Nephron (organoid): ENCODE results near the gene MAFG.

Experiments
- H3K27ac Mint-ChIP-seq, 3 experiments: 2 replicates each; pipeline ENCODE4 v1.8.0; 2020; ENCODE audit warnings: mixed read lengths in 3 of 3, mild to moderate bottlenecking in 2 of 3, moderate library complexity in 1 of 3
- H3K27me3 Mint-ChIP-seq: 2 replicates; pipeline ENCODE4 v1.8.0; 2021; ENCODE audit warnings: low read depth, mild to moderate bottlenecking, moderate library complexity, mixed read lengths
- H3K36me3 Mint-ChIP-seq: 2 replicates; pipeline ENCODE4 v1.8.0; 2020; ENCODE audit warnings: low read depth, mixed read lengths
- H3K4me1 Mint-ChIP-seq: 2 replicates; pipeline ENCODE4 v1.8.0; 2020; ENCODE audit warnings: mixed read lengths
- H3K4me3 Mint-ChIP-seq, 3 experiments: 2 replicates each; pipeline ENCODE4 v1.8.0; 2020; ENCODE audit warnings: mild to moderate bottlenecking in 3 of 3, mixed read lengths in 3 of 3, moderate library complexity in 2 of 3
- H3K9me3 Mint-ChIP-seq: 2 replicates; pipeline ENCODE4 v1.8.0; 2020; ENCODE audit warnings: mixed read lengths
- TF ChIP-seq, protein P1 (sequence below), 3 experiments: fragments of 200-600 bp; sonication (generic); IDR thresholded peaks; one replicate each; pipeline ENCODE4 v1.5.0; 2021; ENCODE audit warnings: antibody characterized with exemption in 3 of 3; ENCODE audit not compliant: unreplicated experiment in 3 of 3

MAFG gene

DNA sequence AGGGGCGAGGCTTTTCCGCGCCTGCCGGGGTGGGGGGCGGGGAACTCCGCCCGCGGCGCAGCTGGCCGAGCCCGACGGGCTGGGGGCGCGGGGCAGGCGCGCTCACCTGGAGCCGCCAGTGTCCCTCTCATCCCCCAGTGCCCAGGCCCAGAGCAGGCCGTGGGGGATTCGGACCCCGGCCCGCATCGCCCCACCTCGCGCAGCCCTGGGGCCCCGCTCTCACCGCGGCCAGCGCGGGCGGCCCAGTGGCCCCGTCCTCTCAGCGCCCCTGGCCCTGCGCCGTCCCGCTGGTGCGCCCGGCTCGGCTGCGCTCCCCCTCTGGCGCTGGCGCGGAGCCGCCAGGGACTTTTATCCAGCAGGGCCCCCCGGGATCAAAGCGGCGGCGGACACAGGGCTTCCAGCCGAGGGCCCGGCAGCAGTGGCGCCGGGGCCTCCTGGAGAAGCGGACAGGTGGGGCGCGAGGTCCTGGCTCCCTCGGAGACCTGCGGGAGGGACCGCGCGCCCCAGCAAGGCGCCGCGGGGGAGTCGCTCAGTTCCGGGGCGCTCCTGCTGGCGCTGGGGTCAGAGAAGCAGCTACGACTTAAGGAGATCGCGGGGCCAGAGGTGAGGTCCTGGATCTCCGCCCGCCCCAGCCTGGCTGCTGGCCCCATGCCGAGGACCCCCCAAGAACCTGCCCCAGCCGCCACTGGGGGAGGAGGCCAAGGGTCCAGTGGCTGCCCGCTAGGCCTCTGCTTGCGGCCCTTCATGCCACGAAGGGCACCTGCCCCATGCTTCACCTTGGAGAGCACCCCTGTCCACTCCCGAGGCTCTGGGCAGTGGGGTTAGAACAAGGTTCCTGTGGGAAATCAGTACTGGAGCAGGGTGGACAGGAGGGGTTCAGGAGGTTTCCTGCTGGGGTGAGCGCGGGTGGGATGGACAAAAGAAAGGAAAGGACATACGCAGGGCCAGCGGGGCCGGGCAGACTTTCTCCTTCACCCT, 34.3 kb upstream of the MAFG start:
- H3K27ac Mint-ChIP-seq = peak overlapping the region in 1 of 3 experiments; percentile 66
- H3K27me3 Mint-ChIP-seq = peaks cover 60% of the 10 kb centered on the region
- H3K9me3 Mint-ChIP-seq = no peaks in the 10 kb centered on the region
- H3K4me3 Mint-ChIP-seq = peak overlapping the region; percentile 55 to 80 (median 67)
- no peaks in the 10 kb centered on the region for H3K36me3 Mint-ChIP-seq
- TF ChIP-seq, protein P1, sequence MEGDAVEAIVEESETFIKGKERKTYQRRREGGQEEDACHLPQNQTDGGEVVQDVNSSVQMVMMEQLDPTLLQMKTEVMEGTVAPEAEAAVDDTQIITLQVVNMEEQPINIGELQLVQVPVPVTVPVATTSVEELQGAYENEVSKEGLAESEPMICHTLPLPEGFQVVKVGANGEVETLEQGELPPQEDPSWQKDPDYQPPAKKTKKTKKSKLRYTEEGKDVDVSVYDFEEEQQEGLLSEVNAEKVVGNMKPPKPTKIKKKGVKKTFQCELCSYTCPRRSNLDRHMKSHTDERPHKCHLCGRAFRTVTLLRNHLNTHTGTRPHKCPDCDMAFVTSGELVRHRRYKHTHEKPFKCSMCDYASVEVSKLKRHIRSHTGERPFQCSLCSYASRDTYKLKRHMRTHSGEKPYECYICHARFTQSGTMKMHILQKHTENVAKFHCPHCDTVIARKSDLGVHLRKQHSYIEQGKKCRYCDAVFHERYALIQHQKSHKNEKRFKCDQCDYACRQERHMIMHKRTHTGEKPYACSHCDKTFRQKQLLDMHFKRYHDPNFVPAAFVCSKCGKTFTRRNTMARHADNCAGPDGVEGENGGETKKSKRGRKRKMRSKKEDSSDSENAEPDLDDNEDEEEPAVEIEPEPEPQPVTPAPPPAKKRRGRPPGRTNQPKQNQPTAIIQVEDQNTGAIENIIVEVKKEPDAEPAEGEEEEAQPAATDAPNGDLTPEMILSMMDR (IDR thresholded peaks at IDR 0.05; ENCODE audit: unreplicated experiment in 3 of 3) = no peak
- H3K4me1 Mint-ChIP-seq = peaks cover 19% of the 10 kb centered on the region

- Mint-ChIP-seq H3K9me3 (no peaks in the 10 kb centered on the region), H3K4me1 (peaks cover 19% of the 10 kb centered on the region), H3K4me3 (peak within 1 kb of the TSS in 2 of 3 experiments; percentile 44 to 55), H3K27me3 (peaks cover 56% of the 10 kb centered on the region), H3K27ac (no peak within 1 kb of the TSS), H3K36me3 (no peaks in the 10 kb centered on the region)
- TF ChIP-seq, protein P1 (IDR thresholded peaks at IDR 0.05; ENCODE audit: unreplicated experiment in 3 of 3) = peak; percentile 9 to 32 (median 26)
These were observed 33.6 kb upstream of the MAFG start, which contains the start of gene NOTUM for GRCh38 chr17:81961087-81961511. Gene NOTUM, minus strand, starts transcription at chr17:81961187. Its CDS starts 278 bp downstream, at chr17:81960909.

GRCh38 chr17:81960130-81960958, 32.8 kb upstream of the MAFG start:
- Mint-ChIP-seq H3K4me3 (peak overlapping the region in 2 of 3 experiments; percentile 21 to 44), H3K9me3 (no peaks in the 10 kb centered on the region), H3K36me3 (no peaks in the 10 kb centered on the region), H3K27me3 (peaks cover 53% of the 10 kb centered on the region), H3K4me1 (peaks cover 19% of the 10 kb centered on the region), H3K27ac (no peak overlapping the region)
- TF ChIP-seq, protein P1 (IDR thresholded peaks at IDR 0.05; ENCODE audit: unreplicated experiment in 3 of 3) = no peak

GRCh38 chr17:81959362-81960129, 32.0 kb upstream of the MAFG start:
- H3K27ac Mint-ChIP-seq = no peak overlapping the region
- H3K4me1 Mint-ChIP-seq = peaks cover 13% of the 10 kb centered on the region
- H3K4me3 Mint-ChIP-seq = peak overlapping the region in 2 of 3 experiments; percentile 74 to 79
- TF ChIP-seq, protein P1 (IDR thresholded peaks at IDR 0.05; ENCODE audit: unreplicated experiment in 3 of 3) = peak; percentile 74 to 78 (median 76)
- H3K36me3 Mint-ChIP-seq = no peaks in the 10 kb centered on the region
- H3K9me3 Mint-ChIP-seq = no peaks in the 10 kb centered on the region
- peaks cover 47% of the 10 kb centered on the region for H3K27me3 Mint-ChIP-seq

DNA sequence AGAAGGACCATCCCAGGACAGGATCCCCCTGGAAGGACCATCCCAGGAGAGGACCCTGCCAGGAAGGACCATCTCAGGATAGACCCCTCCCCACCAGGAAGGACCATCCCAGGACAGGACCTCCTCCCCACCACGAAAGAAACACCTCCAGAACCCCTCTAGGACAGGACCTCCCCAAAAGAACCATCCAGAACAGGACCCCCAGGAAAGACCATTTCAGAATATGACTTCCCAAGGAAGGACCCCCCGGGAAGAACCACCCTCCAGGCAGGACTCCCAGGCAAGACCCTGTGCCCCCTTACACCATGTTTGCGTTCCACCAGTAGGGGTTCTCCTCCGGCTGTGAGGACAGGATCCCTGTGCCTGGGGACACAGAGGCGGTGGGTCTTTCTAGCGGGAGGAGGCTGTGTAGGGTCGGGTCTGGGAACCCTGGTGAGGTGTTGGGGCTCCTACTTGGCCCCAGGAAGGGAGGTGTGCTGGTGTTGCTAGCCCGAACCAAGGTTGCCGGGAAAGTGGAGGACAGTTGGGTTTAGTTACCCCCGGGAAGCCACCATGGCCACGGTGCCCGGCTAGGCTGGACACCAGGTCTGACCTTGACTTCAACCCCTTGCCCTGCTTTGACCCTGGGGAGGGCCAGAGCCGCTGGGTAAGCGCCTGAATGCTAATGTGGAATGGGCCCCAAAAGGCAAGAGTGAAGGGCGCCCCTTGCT, 31.3 kb upstream of the MAFG start:
- Mint-ChIP-seq H3K27me3 (peaks cover 39% of the 10 kb centered on the region), H3K9me3 (no peaks in the 10 kb centered on the region), H3K4me1 (peaks cover 6% of the 10 kb centered on the region), H3K27ac (peak overlapping the region in 1 of 3 experiments; percentile 39), H3K36me3 (no peaks in the 10 kb centered on the region), H3K4me3 (peak overlapping the region; percentile 74 to 79 (median 76))
- TF ChIP-seq, protein P1 (IDR thresholded peaks at IDR 0.05; ENCODE audit: unreplicated experiment in 3 of 3) = no peak
